ENCODE measurements around the gene USO1. TPM values are rescaled to one million over a fixed set of nuclear protein-coding genes. Genes with fewer than 3 reads are reported as not detected.

Gene USO1
- total and polyA plus RNA-seq, 12 donors: 27.4 to 109 (median 69.8) TPM

DNA sequence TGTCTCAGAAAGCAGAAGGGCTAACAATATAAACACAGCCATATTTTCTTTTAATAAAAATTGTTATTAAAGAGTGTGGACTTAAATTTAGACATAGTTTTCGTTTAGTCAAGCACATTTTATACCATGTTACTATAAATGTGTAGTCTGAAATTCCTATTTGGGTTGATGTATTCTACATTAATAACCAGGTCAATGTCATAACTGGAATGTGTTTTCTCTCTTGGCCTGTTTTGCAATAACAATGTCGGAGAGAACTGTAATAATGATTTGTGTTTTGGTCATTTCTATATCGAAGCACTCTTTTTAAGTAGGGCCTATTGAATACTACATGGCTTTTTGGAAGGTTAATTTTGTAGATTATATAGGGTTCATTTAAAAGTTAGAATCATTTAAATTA, 5.5 kb downstream of the USO1 start:
- 20 to 35% (median 25%) methylated on average over 3 of the region's 3 CpGs for WGBS, 4 donors
- no peaks in the 10 kb centered on the region for H3K9me3 ChIP-seq (replicated peaks in 1 of 3)
- TF ChIP-seq CTCF (IDR thresholded peaks at IDR 0.05) (no peak), POLR2A (IDR thresholded peaks at IDR 0.05) (no peak)
- DNase-seq: no peak
- peaks cover 46 to 71% of the 10 kb centered on the region in 2 donors for H3K4me1 ChIP-seq (replicated peaks in 1 of 2)
- no peaks in the 10 kb centered on the region for H3K27me3 ChIP-seq
- peak overlapping the region in 1 of 4 donors; percentile 16 for H3K4me3 ChIP-seq
- no peaks in the 10 kb centered on the region for H3K36me3 ChIP-seq (replicated peaks in 1 of 2)
- H3K27ac ChIP-seq: peak overlapping the region in 3 of 5 donors; percentile 35 to 60 (median 40)
- intact Hi-C loops (cut with DNase I): loop anchor here in 1 of 2 donors (10.0 kb wide), 1 partner anchor 55 kb away; the partner anchor contains the start of gene G3BP2

GRCh38 chr4:75733369-75733768, 9.0 kb downstream of the USO1 start:
- Histone ChIP-seq H3K4me1 (replicated peaks in 1 of 2) (peaks cover 30 to 60% of the 10 kb centered on the region in 2 donors), H3K27ac (no peak overlapping the region), H3K27me3 (no peaks in the 10 kb centered on the region), H3K9me3 (replicated peaks in 1 of 3) (no peaks in the 10 kb centered on the region), H3K36me3 (replicated peaks in 1 of 2) (no peaks in the 10 kb centered on the region), H3K4me3 (no peak overlapping the region)
- no peak for TF ChIP-seq CTCF (IDR thresholded peaks at IDR 0.05)
- no peak for TF ChIP-seq POLR2A (IDR thresholded peaks at IDR 0.05)
- no peak for DNase-seq
- intact Hi-C loops (cut with DNase I): no loop called here

DNA sequence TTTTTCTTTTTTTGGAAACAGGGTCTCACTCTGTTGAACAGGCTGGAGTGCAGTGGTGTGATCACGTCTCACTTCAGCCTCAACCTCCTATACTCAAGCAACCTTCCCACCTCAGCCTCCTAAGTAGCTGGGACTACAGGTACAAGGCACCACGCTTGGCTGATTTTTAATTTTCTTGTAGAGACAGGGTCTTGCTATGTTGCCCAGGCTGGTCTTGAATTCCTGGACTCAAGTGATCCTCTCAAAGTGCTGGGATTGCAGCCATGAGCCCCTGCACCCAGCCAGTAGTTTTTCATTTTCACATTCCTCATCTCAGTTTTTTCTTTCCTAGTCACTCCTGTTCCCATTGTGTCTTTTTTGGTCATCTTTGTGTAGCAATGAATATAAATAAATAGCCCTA, 11.1 kb downstream of the USO1 start:
- intact Hi-C loops (cut with DNase I): no loop called here
- Histone ChIP-seq H3K36me3 (replicated peaks in 1 of 2) (no peaks in the 10 kb centered on the region), H3K27ac (no peak overlapping the region), H3K27me3 (no peaks in the 10 kb centered on the region), H3K9me3 (replicated peaks in 1 of 3) (no peaks in the 10 kb centered on the region), H3K4me1 (replicated peaks in 1 of 2) (peaks cover 10 to 40% of the 10 kb centered on the region in 2 donors), H3K4me3 (no peak overlapping the region)
- no peak for DNase-seq
- WGBS, 4 donors: 90 to 100% (median 98%) methylated on average over 2 of the region's 2 CpGs
- TF ChIP-seq POLR2A (IDR thresholded peaks at IDR 0.05) (no peak), CTCF (IDR thresholded peaks at IDR 0.05) (no peak)

- no peak for DNase-seq
- intact Hi-C loops (cut with DNase I): no loop called here
- no peaks in the 10 kb centered on the region for H3K9me3 ChIP-seq (replicated peaks in 1 of 3)
- H3K36me3 ChIP-seq (replicated peaks in 1 of 2): no peaks in the 10 kb centered on the region
- 41 to 59% (median 45%) methylated on average over 2 of the region's 2 CpGs for WGBS, 4 donors
- H3K27me3 ChIP-seq: no peaks in the 10 kb centered on the region
- peaks cover 0 to 30% of the 10 kb centered on the region in 2 donors for H3K4me1 ChIP-seq (replicated peaks in 1 of 2)
- H3K4me3 ChIP-seq: no peak overlapping the region
- no peak overlapping the region for H3K27ac ChIP-seq
- TF ChIP-seq POLR2A (IDR thresholded peaks at IDR 0.05) (no peak), CTCF (IDR thresholded peaks at IDR 0.05) (no peak)
These were observed 12.5 kb downstream of the USO1 start for GRCh38 chr4:75736862-75737261.

Data from adrenal gland (tissue), 12 donors.